ENCODE measurements around the gene CLEC3B.

CLEC3B gene

GRCh38 chr3:44992555-44993470 is 33.3 kb upstream of the CLEC3B start:
- H3K27ac ChIP-seq (ENCODE audit: low read depth, low read length) = no peak overlapping the region
- no peaks in the 10 kb centered on the region for H3K4me1 ChIP-seq (ENCODE audit: control insufficient read depth, insufficient read depth, low read length)
- peaks cover 5% of the 10 kb centered on the region for H3K36me3 ChIP-seq (ENCODE audit: control insufficient read depth, insufficient read depth, low read length)
- H3K4me3 ChIP-seq (ENCODE audit: low read length) = no peak overlapping the region
- no peak overlapping the region for H3K9ac ChIP-seq (ENCODE audit: low read length)
- H3K27me3 ChIP-seq (ENCODE audit: control insufficient read depth, insufficient read depth, low read length) = no peaks in the 10 kb centered on the region

GRCh38 chr3:44993471-44994205 is 32.5 kb upstream of the CLEC3B start:
- H3K4me3 ChIP-seq (ENCODE audit: low read length) = no peak overlapping the region
- no peaks in the 10 kb centered on the region for H3K4me1 ChIP-seq (ENCODE audit: control insufficient read depth, insufficient read depth, low read length)
- H3K27ac ChIP-seq (ENCODE audit: low read depth, low read length) = no peak overlapping the region
- H3K36me3 ChIP-seq (ENCODE audit: control insufficient read depth, insufficient read depth, low read length) = peaks cover 5% of the 10 kb centered on the region
- no peaks in the 10 kb centered on the region for H3K27me3 ChIP-seq (ENCODE audit: control insufficient read depth, insufficient read depth, low read length)
- no peak overlapping the region for H3K9ac ChIP-seq (ENCODE audit: low read length)

GRCh38 chr3:44995142-44995770 is 30.8 kb upstream of the CLEC3B start:
- H3K9ac ChIP-seq (ENCODE audit: low read length) = no peak overlapping the region
- H3K36me3 ChIP-seq (ENCODE audit: control insufficient read depth, insufficient read depth, low read length) = peaks cover 10% of the 10 kb centered on the region

GRCh38 chr3:44996556-44996969 is 29.5 kb upstream of the CLEC3B start:
- Histone ChIP-seq H3K27ac (ENCODE audit: low read depth, low read length) (no peak overlapping the region), H3K4me1 (ENCODE audit: control insufficient read depth, insufficient read depth, low read length) (no peaks in the 10 kb centered on the region), H3K27me3 (ENCODE audit: control insufficient read depth, insufficient read depth, low read length) (no peaks in the 10 kb centered on the region), H3K4me3 (ENCODE audit: low read length) (no peak overlapping the region), H3K36me3 (ENCODE audit: control insufficient read depth, insufficient read depth, low read length) (peaks cover 9% of the 10 kb centered on the region), H3K9ac (ENCODE audit: low read length) (no peak overlapping the region)

More at GRCh38 chr3:44995142-44995770, 30.8 kb upstream of the CLEC3B start:
- no peak overlapping the region for H3K27ac ChIP-seq (ENCODE audit: low read depth, low read length)
- H3K4me1 ChIP-seq (ENCODE audit: control insufficient read depth, insufficient read depth, low read length) = no peaks in the 10 kb centered on the region
- H3K27me3 ChIP-seq (ENCODE audit: control insufficient read depth, insufficient read depth, low read length) = no peaks in the 10 kb centered on the region
- no peak overlapping the region for H3K4me3 ChIP-seq (ENCODE audit: low read length)

- H3K27ac ChIP-seq (ENCODE audit: low read depth, low read length) = no peak overlapping the region
- H3K36me3 ChIP-seq (ENCODE audit: control insufficient read depth, insufficient read depth, low read length) = peaks cover 12% of the 10 kb centered on the region
Observed at GRCh38 chr3:44999782-45000181, 26.3 kb upstream of the CLEC3B start.

GRCh38 chr3:45000823-45001222 is 25.3 kb upstream of the CLEC3B start:
- Histone ChIP-seq H3K4me1 (ENCODE audit: control insufficient read depth, insufficient read depth, low read length) (no peaks in the 10 kb centered on the region), H3K27me3 (ENCODE audit: control insufficient read depth, insufficient read depth, low read length) (no peaks in the 10 kb centered on the region), H3K27ac (ENCODE audit: low read depth, low read length) (no peak overlapping the region), H3K4me3 (ENCODE audit: low read length) (no peak overlapping the region), H3K36me3 (ENCODE audit: control insufficient read depth, insufficient read depth, low read length) (peaks cover 17% of the 10 kb centered on the region), H3K9ac (ENCODE audit: low read length) (no peak overlapping the region)

More at GRCh38 chr3:44999782-45000181, 26.3 kb upstream of the CLEC3B start:
- no peak overlapping the region for H3K9ac ChIP-seq (ENCODE audit: low read length)
- no peak overlapping the region for H3K4me3 ChIP-seq (ENCODE audit: low read length)
- no peaks in the 10 kb centered on the region for H3K27me3 ChIP-seq (ENCODE audit: control insufficient read depth, insufficient read depth, low read length)
- no peaks in the 10 kb centered on the region for H3K4me1 ChIP-seq (ENCODE audit: control insufficient read depth, insufficient read depth, low read length)

GRCh38 chr3:45001738-45002137 is 24.4 kb upstream of the CLEC3B start:
- H3K36me3 ChIP-seq (ENCODE audit: control insufficient read depth, insufficient read depth, low read length) = peaks cover 17% of the 10 kb centered on the region

GRCh38 chr3:45002139-45002660 is 23.9 kb upstream of the CLEC3B start:
- H3K27me3 ChIP-seq (ENCODE audit: control insufficient read depth, insufficient read depth, low read length) = no peaks in the 10 kb centered on the region
- peaks cover 17% of the 10 kb centered on the region for H3K36me3 ChIP-seq (ENCODE audit: control insufficient read depth, insufficient read depth, low read length)
- no peak overlapping the region for H3K9ac ChIP-seq (ENCODE audit: low read length)
- H3K27ac ChIP-seq (ENCODE audit: low read depth, low read length) = no peak overlapping the region
- no peak overlapping the region for H3K4me3 ChIP-seq (ENCODE audit: low read length)
- no peaks in the 10 kb centered on the region for H3K4me1 ChIP-seq (ENCODE audit: control insufficient read depth, insufficient read depth, low read length)

More at GRCh38 chr3:45001738-45002137, 24.4 kb upstream of the CLEC3B start:
- no peaks in the 10 kb centered on the region for H3K4me1 ChIP-seq (ENCODE audit: control insufficient read depth, insufficient read depth, low read length)
- no peaks in the 10 kb centered on the region for H3K27me3 ChIP-seq (ENCODE audit: control insufficient read depth, insufficient read depth, low read length)
- no peak overlapping the region for H3K4me3 ChIP-seq (ENCODE audit: low read length)
- no peak overlapping the region for H3K27ac ChIP-seq (ENCODE audit: low read depth, low read length)
- no peak overlapping the region for H3K9ac ChIP-seq (ENCODE audit: low read length)

GRCh38 chr3:45002720-45003119 is 23.4 kb upstream of the CLEC3B start:
- Histone ChIP-seq H3K4me3 (ENCODE audit: low read length) (no peak overlapping the region), H3K9ac (ENCODE audit: low read length) (no peak overlapping the region), H3K27ac (ENCODE audit: low read depth, low read length) (no peak overlapping the region), H3K36me3 (ENCODE audit: control insufficient read depth, insufficient read depth, low read length) (peaks cover 17% of the 10 kb centered on the region), H3K4me1 (ENCODE audit: control insufficient read depth, insufficient read depth, low read length) (no peaks in the 10 kb centered on the region), H3K27me3 (ENCODE audit: control insufficient read depth, insufficient read depth, low read length) (no peaks in the 10 kb centered on the region)

- Histone ChIP-seq H3K4me3 (ENCODE audit: low read length) (no peak overlapping the region), H3K4me1 (ENCODE audit: control insufficient read depth, insufficient read depth, low read length) (peaks cover 2% of the 10 kb centered on the region), H3K27ac (ENCODE audit: low read depth, low read length) (no peak overlapping the region), H3K27me3 (ENCODE audit: control insufficient read depth, insufficient read depth, low read length) (no peaks in the 10 kb centered on the region), H3K9ac (ENCODE audit: low read length) (no peak overlapping the region), H3K36me3 (ENCODE audit: control insufficient read depth, insufficient read depth, low read length) (peaks cover 17% of the 10 kb centered on the region)
Observed at GRCh38 chr3:45003406-45003805, 22.7 kb upstream of the CLEC3B start.

GRCh38 chr3:45003859-45004258 is 22.2 kb upstream of the CLEC3B start:
- Histone ChIP-seq H3K27ac (ENCODE audit: low read depth, low read length) (no peak overlapping the region), H3K36me3 (ENCODE audit: control insufficient read depth, insufficient read depth, low read length) (peaks cover 17% of the 10 kb centered on the region)

GRCh38 chr3:45007091-45007490 is 19.0 kb upstream of the CLEC3B start:
- H3K36me3 ChIP-seq (ENCODE audit: control insufficient read depth, insufficient read depth, low read length) = peaks cover 4% of the 10 kb centered on the region
- H3K9ac ChIP-seq (ENCODE audit: low read length) = no peak overlapping the region

More at GRCh38 chr3:45003859-45004258, 22.2 kb upstream of the CLEC3B start:
- Histone ChIP-seq H3K4me3 (ENCODE audit: low read length) (no peak overlapping the region), H3K4me1 (ENCODE audit: control insufficient read depth, insufficient read depth, low read length) (peaks cover 5% of the 10 kb centered on the region), H3K27me3 (ENCODE audit: control insufficient read depth, insufficient read depth, low read length) (no peaks in the 10 kb centered on the region), H3K9ac (ENCODE audit: low read length) (no peak overlapping the region)

More at GRCh38 chr3:45007091-45007490, 19.0 kb upstream of the CLEC3B start:
- Histone ChIP-seq H3K27ac (ENCODE audit: low read depth, low read length) (no peak overlapping the region), H3K27me3 (ENCODE audit: control insufficient read depth, insufficient read depth, low read length) (no peaks in the 10 kb centered on the region), H3K4me3 (ENCODE audit: low read length) (no peak overlapping the region), H3K4me1 (ENCODE audit: control insufficient read depth, insufficient read depth, low read length) (peaks cover 22% of the 10 kb centered on the region)
